ENCODE data around the gene ZDHHC14. TPM values are rescaled to one million over a fixed set of nuclear protein-coding genes. Genes with fewer than 3 reads are reported as not detected.
A peak's percentile ranks its signal among the peaks of the same experiment; 100 is the strongest.

Gene ZDHHC14
- total and polyA plus RNA-seq, 7 donors = 2.5 to 14.6 (median 4.3) TPM

- H3K27me3 ChIP-seq (ENCODE audit: insufficient read depth in 3 of 3, low read length in 2 of 3) = no peaks in the 10 kb centered on the region
- WGBS, 3 donors = 70 to 84% (median 74%) methylated on average over 3 of the region's 3 CpGs
- DNase-seq (no peak), ATAC-seq (no peak)
- H3K4me1 ChIP-seq = peaks cover 28% of the 10 kb centered on the region
- H3K9me3 ChIP-seq = no peaks in the 10 kb centered on the region
- H3K4me3 ChIP-seq = no peak overlapping the region
- intact Hi-C loops (cut with DNase I) = loop anchor here (5.0 kb wide), 2 partner anchors 286 to 351 kb away; partner anchors contain the start of gene ZDHHC14 (in 1 of the 2)
- H3K27ac ChIP-seq = no peak overlapping the region
- H3K36me3 ChIP-seq (ENCODE audit: insufficient read depth in 1 of 2, low read depth in 1 of 2) = peaks cover 0 to 1% of the 10 kb centered on the region in 2 donors
- TF ChIP-seq CTCF (IDR thresholded peaks at IDR 0.05) = no peak
Observed at GRCh38 chr6:157668009-157668401, 287.0 kb downstream of the ZDHHC14 start.

DNA sequence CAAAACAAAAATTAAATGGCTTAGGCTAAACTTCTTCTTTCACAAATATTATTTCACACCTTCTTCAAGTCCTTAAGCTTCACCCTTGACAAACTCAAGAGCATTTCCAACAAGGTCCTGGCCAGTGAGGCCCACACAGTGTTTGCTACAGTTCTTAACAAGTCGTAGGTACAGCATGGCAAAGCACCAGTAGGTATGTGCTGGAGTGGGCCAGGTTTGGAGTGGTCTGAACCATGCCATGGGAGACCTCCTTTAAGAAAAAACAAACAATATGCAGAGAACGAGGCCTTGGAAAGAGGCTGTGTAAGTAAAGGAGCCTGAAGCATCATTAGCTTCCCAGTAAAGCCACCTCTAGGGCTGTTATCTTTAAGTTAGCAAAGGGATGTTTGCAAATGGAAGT lies 287.7 kb downstream of the ZDHHC14 start:
- Histone ChIP-seq H3K36me3 (ENCODE audit: insufficient read depth in 1 of 2, low read depth in 1 of 2) (peaks cover 0 to 6% of the 10 kb centered on the region in 2 donors), H3K4me1 (peaks cover 28% of the 10 kb centered on the region), H3K27ac (peak overlapping the region; percentile 79), H3K27me3 (ENCODE audit: insufficient read depth in 3 of 3, low read length in 2 of 3) (no peaks in the 10 kb centered on the region), H3K4me3 (no peak overlapping the region), H3K9me3 (no peaks in the 10 kb centered on the region)
- no peak for TF ChIP-seq CTCF (IDR thresholded peaks at IDR 0.05)
- no peak for ATAC-seq
- no peak for DNase-seq
- 82 to 94% (median 87%) methylated on average over 2 of the region's 2 CpGs for WGBS, 3 donors
- intact Hi-C loops (cut with DNase I) = loop anchor here (5.0 kb wide), 2 partner anchors 286 to 351 kb away; partner anchors contain the start of gene ZDHHC14 (in 1 of the 2)

GRCh38 chr6:157669323-157669722 lies 288.3 kb downstream of the ZDHHC14 start:
- Histone ChIP-seq H3K4me1 (peaks cover 28% of the 10 kb centered on the region), H3K9me3 (no peaks in the 10 kb centered on the region), H3K36me3 (ENCODE audit: insufficient read depth in 1 of 2, low read depth in 1 of 2) (peaks cover 0 to 6% of the 10 kb centered on the region in 2 donors), H3K27ac (peak overlapping the region; percentile 79), H3K4me3 (peak overlapping the region; percentile 14), H3K27me3 (ENCODE audit: insufficient read depth in 3 of 3, low read length in 2 of 3) (no peaks in the 10 kb centered on the region)
- ATAC-seq (peak in 3 of 4 donors; percentile 2 to 6 (median 2)), DNase-seq (no peak)
- intact Hi-C loops (cut with DNase I) = loop anchor here (5.0 kb wide), 2 partner anchors 287 to 352 kb away; partner anchors contain the start of gene ZDHHC14 (in 1 of the 2)
- 45 to 62% (median 49%) methylated on average over 3 of the region's 3 CpGs for WGBS, 3 donors
- no peak for TF ChIP-seq CTCF (IDR thresholded peaks at IDR 0.05)

DNA sequence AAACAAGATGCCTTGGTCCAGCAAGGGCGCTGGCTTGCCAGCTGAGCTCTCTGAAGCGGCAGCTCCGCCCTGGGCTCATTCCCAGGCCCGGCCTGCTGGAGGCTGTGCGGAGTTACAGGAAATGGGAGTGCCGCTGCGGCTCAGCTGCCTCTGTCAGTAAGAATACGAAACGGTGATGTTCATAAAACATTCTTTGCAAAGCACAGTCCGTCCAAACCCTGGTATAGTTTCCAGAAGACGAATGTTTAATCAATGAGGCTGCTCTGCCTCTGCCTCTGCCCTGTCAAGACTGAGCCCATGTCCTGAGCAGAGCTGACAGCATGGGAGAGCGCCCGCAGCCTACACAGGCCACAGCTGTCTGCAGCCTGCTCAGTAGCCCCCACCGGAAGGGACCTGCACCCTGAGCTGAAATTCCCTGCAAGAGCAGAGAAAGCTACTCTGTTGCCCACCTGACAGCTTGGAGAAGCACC lies 288.8 kb downstream of the ZDHHC14 start:
- DNase-seq = peak; percentile 90 to 93
- H3K4me1 ChIP-seq = peaks cover 28% of the 10 kb centered on the region
- H3K9me3 ChIP-seq = no peaks in the 10 kb centered on the region
- intact Hi-C loops (cut with DNase I) = loop anchor here (5.0 kb wide), 2 partner anchors 287 to 352 kb away; partner anchors contain the start of gene ZDHHC14 (in 1 of the 2)
- H3K4me3 ChIP-seq = peak overlapping the region; percentile 14
- peak; percentile 92 to 94 (median 93) for ATAC-seq
- no peaks in the 10 kb centered on the region for H3K27me3 ChIP-seq (ENCODE audit: insufficient read depth in 3 of 3, low read length in 2 of 3)
- H3K36me3 ChIP-seq (ENCODE audit: insufficient read depth in 1 of 2, low read depth in 1 of 2) = peaks cover 0 to 6% of the 10 kb centered on the region in 2 donors
- peak; percentile 42 for TF ChIP-seq CTCF (IDR thresholded peaks at IDR 0.05)
- 7 to 12% (median 9%) methylated on average over 14 of the region's 14 CpGs for WGBS, 3 donors
- peak overlapping the region; percentile 79 for H3K27ac ChIP-seq
